Measurements from ENCODE around the gene FSTL3.
"Not testable (repeated sequence)": the region's sequence is repeated elsewhere in the genome, so short reads cannot be mapped to it uniquely, and the experiment has no call there.

The FSTL3 gene

DNA sequence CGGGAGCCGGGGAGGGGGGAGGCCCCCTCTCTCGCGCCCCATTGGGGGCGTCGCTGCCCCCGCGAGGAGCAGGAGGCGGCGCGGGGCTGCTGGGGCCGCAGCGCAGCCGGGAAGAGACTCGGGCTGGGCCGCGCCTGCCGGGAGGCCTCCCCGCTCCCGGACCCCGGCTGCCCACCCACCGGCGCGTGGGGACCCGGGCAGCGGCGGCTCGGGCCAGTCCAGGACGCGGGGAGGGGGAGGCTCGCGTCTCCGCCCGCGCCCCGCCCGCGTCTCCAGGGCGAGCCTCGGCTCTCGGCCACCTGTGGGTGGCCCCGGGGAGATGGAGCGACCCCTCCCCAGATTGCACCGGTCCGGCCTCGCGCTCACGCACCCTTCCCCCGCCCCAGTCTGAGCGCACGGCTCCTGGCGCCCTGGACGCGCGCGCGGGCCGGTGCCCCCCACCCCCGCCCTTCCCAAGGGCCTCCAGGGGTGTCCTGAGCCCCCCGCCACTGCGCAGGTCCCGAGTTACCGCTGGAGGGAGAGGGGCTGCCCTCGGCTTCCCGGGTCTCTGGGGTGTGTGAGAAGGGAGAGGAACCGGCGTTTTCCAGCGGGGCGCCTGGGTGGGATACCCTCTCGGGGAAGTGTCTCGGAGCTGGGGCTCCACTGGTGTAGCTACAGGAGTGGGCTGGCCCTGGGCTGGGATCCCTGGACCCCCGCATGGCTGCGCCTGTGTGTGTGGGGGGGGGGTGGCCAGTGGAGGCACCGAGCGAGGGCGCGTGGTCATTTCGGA, 33.2 kb downstream of the FSTL3 start:
- no peak for DNase-seq (ENCODE audit: low read depth in 2 of 2, low spot score in 1 of 2)

DNA sequence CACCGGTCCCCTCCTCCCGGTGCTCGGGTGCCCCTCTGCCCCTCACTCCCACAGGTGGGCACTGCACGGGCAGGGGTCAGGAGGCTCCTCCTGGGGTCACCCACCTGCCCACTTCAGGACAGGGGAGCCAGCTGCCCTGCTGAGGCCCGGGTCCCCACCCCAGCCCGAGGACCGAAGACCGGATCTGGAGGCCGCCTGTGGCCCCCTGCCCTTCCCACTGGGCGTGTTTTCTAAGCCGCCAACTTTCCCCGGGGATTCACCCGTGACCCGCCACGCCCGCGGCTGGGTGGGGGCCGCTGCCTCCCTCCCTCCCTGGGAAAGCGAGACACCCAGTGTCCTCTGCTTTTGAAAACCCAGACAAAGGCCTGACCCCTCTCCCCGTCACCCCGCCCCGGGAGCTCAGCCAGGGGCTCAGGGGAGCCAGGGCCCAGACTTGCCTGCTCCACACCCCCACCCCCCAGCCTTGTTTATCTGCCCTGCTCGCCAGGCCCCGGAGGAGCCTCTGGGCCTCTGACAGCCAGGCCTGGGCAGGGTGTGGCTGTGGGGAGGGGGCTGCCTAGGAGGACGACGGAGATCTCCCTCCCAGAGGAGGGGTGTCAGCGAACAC, 33.9 kb downstream of the FSTL3 start:
- DNase-seq (ENCODE audit: low read depth in 2 of 2, low spot score in 1 of 2): no peak

DNA sequence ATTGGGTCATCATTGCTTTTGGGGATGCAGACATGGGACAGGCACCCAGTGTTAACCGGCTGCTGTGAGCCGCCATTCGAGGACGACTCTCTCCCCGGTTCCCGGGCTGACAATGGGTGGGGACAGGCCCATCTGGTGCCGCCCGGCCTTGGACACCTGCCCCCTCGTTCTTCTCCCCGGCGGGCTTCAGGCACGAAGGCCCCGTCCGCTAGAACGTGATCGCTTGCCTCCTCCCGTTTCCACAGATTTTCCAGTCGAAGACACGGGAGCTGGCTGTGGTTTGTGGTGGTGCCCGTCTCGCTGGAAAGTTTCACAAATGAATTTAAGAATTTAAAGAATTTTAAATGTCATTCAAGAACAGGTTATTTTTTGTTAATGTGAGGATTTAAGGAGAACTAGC, 34.6 kb downstream of the FSTL3 start:
- no peak for DNase-seq (ENCODE audit: low read depth in 2 of 2, low spot score in 1 of 2)

DNA sequence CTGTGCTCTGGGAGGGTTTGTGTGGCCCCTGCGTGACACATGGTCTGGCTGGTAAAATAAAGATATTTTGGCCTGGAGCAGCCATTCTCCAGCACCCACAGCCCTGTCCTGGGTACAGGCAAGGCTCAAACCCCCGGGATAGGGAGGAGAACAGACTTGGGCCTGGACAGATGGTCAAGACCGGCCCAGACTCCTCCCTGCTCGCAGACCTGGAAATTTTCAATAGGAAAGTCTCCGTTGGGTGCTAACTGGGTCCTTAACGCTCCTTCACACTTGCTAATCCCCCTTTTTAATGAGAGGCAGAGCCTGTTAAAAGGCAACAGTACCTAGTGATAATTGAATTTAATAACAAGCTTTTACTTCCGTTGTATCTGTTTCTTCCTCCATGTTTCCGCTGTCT, 35.1 kb downstream of the FSTL3 start:
- DNase-seq (ENCODE audit: low read depth in 2 of 2, low spot score in 1 of 2): no peak

DNA sequence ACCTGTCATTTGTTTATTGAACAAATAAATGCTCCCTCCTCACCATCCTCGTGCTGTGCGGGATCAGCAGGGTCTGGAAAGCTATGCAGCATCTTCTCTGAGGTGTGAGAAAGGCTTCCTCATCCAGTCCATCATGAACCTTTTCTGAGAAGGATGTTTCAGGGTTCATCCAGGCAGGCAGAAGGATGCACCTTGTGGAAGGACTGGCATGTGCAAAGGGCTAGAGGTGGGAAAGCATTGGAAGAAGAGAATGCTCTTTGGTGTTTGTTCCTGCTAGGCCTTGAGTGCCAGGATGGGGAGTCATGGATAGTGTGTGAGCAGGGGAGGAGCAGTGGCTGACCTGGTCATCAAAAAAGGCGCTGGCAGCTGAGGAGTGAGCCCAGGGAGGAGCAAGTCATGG, 39.2 kb downstream of the FSTL3 start:
- DNase-seq (ENCODE audit: low read depth in 2 of 2, low spot score in 1 of 2): no peak

DNA sequence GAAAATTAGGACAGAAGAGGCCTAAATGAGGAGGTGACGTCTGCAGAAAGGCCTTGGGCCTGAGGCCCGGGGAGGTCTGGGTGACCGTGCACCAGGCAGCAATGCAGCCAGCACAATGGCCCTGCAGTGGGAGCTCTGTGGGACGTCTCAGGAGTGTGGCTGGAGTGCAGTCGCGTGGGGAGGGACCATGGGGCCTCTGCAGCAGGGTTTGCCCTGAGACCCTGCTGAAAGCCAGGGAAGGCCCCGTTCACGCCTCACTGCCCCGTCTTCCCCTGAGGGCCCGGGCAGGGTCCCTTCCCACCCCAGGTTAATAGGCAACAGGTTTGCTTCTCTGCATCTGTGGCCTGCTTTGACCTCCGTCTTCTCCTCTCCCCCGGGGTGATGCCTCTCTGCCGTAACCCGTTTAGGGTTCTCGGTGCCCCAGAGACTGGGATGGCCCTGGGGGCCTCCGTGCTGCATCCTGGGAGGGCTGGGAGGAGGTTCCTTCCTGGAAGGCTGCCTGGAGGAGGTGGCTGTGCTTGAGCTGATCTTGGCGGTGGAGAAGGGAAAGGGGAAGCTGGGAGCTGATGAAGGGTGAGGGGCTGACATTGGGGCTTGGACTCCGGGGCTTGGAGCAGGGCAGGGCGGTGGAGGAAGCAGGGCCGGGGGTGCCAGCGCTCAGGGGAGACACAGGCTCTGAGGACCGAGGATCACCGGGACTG, 42.2 kb downstream of the FSTL3 start:
- no peak for DNase-seq (ENCODE audit: low read depth in 2 of 2, low spot score in 1 of 2)

DNA sequence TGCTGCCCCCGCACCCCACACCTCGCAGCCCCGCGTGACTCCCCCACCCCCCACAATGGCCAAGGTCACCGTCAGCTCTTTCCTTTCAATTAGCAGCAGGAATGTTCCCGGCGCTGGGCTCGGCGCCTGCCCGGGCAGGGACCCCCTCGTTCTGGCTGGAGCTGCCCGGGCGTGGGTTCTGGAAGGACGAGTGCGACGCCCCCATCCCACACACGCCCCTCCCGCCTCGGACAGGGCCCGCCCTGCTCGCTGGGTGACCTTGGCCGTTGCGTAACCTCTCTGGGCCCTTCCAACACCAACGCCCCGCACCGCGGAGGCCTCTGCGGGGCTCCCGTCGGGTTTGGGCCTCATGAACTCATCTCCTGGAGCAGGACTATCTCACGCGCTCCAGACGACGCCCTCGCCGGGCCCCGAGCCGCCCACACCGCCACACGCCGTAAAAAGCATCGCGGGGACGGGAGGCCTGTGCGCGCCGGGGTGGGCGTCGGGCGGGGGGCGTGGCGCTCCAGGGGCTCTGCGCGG, 42.9 kb downstream of the FSTL3 start:
- DNase-seq (ENCODE audit: low read depth in 2 of 2, low spot score in 1 of 2): no peak

DNA sequence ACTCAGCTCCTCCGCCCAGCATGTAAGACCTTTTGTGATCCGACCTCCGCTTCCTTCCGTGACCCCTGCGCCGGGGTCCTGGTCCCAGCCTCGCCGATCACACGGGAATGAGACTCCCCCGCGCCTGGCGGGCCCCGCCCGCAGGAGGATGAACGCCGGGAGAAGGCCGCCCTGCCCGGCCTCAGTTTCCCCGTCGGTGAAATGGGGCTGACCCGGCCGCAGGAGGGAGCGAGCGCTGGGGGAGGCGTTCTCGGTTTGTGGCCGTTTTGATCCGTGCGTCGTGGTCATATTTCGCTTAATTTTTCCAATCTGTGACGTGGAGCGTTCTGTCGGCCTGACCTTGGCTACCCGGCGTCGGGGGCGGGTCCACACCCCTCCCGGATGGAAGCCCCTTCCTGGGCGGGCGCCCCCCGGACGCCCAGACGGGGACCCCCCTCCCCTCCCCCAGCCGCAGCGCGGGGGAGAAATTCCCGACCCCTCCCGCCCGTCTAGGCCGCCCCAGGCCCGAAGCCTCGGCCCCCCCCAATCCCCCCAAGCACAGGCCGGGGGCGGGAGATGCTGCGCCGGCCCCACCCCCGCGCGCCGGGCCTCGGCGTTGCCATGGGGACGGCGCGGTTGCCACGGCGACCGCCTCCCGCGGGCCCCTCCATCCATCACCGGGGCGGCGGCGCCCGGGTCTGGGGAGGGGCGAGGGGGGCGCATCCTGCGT, 43.6 kb downstream of the FSTL3 start:
- DNase-seq (ENCODE audit: low read depth in 2 of 2, low spot score in 1 of 2): no peak

DNA sequence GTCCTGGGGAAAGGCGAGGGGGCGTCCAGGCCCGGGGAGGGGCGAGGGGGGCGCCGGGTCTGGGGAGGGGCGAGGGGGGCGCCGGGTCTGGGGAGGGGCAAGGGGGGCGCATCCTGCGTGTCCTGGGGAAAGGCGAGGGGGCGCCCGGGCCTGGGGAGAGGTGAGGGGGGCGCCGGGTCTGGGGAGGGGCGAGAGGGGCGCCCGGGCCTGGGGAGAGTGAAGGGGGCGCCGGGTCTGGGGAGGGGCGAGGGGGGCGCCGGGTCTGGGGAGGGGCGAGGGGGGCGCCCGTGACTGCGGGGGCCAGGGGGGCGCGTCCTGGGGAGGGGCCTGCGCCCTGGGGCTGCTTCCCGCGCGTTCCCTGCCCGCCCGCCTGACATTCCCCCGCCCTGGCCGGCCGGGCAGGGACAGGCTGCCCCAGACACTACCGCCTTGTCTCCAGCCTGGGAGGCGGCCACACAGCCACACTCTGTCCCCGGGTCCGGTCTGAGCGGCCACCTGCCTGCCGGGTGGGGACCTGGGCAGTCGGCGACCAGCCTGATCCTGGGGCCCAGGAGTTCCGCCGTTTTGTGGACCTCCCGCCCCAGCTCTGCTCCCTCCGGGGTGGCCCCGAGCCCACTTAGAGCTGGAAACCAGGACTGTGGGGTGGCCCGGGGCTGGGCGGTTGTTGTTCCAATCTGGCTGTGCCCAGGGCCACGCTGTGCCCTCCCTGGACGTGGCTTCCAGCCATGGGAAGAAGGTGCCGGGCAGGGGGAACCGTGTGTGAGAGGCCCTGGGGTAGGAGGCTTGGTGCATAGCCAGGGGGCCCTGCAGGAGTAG, 44.4 kb downstream of the FSTL3 start:
- no peak for DNase-seq (ENCODE audit: low read depth in 2 of 2, low spot score in 1 of 2)

DNA sequence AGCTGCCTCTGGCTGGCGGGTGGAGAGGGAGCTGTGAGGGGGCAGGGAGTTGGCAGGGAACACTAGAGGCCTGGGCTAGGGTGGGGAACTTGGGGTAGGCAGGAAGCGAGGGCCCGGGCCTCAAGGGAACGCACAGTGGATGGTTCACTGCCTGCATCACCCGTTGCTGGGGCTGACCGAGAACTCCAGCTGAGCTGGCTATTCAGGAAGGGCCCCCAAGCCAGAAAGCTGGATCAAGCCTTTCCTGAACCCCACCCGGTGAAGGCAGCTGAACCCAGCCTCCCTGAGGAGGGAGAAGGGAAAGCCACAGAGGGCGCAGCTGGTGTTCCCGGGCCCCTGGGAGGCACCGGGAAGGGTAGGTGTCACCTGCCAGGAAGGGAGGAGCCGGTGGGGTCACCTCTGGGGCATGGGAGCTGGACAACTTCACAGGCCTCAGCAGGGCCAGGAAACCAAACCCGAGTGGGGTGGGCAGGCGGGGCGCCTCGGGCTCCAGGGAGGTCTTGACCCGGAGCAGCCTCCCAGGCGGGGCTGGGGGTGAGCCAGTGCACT, 46.4 kb downstream of the FSTL3 start:
- no peak for DNase-seq (ENCODE audit: low read depth in 2 of 2, low spot score in 1 of 2)

DNA sequence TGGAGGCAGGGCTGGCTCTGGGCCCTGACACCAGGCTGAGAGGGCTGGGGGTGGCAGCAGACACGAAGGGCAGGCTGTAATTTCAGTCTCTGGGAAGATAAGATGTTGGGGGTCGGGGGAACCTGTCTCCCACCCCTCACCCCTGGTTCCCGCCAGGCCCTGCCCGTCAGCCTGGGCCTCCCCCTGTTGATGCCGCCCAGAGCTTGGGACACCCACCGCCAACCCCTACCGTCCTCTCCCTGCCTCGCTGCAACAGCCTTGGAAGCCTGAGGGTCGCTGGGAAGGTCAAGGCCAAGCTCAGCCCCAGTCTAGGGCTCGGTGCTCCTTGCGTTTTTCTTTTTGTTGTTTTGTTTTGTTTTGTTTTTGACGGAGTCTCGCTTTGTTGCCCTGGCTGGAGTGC, 47.1 kb downstream of the FSTL3 start:
- DNase-seq (ENCODE audit: low read depth in 2 of 2, low spot score in 1 of 2): no peak

DNA sequence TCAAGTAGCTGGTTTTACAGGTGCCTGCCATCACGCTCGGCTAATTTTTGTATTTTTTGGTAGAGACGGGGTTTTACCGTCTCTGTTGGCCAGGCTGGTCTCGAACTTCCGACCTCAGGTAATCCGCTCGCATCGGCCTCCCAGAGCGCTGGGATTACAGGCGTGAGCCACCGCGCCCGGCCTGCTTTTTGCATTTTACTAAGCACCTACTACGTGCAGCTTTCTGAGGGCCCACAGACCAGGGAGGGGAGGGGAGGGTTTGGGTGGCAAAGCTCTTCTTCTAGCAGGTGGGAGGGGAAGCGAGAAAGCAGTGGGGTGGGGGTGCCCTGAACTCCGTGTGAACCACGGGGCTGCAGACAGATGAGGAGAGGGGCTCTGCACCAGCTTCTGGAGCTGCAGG, 47.5 kb downstream of the FSTL3 start:
- no peak for DNase-seq (ENCODE audit: low read depth in 2 of 2, low spot score in 1 of 2)

DNA sequence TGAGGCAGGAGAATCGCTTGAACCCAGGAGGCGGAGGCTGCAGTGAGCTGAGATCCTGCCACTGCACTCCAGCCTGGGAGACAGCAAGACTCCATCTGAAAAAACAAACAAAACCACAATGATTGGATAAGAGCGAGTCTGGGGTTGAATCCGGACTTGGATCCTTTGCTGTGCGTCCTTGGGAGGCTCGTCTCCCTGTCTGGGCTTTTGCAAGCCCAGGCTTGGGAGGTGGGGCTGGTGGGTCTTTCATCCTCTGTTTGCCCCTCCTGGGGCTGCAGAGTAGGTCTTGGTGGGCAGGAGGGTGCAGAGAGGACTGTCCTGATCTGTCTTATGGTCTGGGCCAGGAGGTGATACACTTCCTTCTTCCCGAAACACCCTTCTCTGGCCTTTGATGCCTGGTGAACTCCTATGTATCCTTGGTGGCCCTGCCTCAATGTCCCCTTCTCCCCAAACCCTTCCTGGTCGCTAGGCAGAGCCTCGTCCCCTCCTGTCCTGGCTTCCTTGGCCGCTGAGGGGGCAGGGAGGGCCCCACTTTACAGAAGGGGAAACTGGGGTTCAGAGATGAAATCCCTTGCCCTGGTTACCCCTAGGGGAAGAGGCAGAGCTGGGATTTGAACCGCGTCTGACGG, 49.4 kb downstream of the FSTL3 start:
- no peak for DNase-seq (ENCODE audit: low read depth in 2 of 2, low spot score in 1 of 2)

DNA sequence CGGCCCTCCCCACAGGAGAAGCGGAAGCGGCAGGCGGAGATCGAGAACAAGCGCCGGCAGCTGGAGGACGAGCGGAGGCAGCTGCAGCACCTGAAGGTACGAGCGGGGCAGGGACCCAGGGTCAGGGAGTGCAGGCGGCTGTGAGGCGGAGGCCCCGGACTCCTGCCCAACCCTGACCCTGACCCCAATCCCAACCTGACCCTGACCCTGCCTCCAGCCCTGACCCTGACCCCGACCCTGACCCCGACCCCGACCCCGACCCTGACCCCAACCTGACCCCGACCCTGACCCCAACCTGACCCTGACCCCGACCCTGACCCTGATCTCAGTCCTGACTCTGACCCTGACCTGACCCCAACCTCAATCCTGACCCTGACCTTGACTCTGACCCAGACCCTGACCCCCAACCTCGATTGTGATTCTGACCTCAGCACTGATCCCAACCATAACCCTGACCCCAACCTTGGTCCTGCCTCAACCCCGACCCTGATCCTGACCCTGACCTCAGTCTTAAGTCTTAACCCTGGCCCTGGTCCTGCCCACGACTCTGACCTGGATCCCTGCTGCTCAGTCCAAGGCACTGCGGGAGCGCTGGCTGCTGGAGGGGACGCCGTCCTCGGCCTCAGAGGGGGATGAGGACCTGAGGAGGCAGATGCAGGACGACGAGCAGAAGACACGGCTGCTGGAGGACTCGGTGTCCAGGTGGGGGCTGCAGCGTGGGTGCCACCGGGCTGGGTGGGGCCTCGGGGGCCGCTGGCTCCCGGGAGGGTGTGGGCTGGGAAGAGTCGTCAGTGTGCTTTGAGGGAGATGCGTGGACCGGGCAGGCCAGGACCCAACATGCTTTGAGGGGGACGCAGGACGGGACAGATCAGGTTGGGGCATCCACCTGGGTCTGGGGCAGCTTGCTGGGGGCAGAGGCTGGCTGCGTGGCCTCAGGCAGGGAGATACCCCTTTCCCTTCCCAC, 51.1 kb downstream of the FSTL3 start:
- no peak for DNase-seq (ENCODE audit: low read depth in 2 of 2, low spot score in 1 of 2)

DNA sequence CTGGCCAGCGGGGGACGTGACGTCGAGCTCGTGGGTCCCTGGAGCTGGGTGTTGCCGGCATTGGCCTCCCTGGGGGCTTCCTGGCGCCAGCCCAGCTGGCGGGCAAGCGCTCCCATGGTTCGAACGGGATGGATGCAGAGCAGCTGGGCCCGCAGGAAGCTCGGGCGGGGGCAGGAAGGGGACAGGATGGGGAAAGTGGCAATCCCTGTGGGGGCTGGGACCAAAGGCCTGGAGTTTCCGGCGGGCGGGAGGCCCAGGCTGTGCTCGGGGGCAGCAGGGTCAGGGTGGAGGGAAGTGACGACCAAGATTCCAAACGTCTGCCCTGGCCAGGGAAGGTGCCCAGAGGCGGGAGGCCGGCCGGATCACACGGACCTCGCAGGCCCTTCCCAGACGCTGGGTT, 51.8 kb downstream of the FSTL3 start:
- no peak for DNase-seq (ENCODE audit: low read depth in 2 of 2, low spot score in 1 of 2)

DNA sequence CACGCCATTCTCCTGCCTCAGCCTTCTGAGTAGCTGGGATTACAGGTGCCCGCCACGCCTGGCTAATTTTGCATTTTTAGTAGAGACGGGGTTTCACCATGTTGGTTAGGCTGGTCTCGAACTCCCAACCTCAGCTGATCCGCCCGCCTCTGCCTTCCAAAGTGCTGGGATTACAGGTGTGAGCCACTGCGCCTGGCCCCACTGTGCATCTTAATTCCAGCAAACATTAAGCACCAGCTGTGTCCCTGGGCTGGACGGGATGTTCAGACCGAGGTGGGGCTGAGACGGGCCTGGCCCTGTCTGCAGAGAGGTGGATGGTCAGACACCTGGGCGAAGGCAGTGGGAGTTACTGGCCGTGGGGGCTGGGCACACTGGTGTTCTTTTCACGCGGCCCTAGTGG, 53.4 kb downstream of the FSTL3 start:
- not testable (repeated sequence) for DNase-seq (ENCODE audit: low read depth in 2 of 2, low spot score in 1 of 2)

DNA sequence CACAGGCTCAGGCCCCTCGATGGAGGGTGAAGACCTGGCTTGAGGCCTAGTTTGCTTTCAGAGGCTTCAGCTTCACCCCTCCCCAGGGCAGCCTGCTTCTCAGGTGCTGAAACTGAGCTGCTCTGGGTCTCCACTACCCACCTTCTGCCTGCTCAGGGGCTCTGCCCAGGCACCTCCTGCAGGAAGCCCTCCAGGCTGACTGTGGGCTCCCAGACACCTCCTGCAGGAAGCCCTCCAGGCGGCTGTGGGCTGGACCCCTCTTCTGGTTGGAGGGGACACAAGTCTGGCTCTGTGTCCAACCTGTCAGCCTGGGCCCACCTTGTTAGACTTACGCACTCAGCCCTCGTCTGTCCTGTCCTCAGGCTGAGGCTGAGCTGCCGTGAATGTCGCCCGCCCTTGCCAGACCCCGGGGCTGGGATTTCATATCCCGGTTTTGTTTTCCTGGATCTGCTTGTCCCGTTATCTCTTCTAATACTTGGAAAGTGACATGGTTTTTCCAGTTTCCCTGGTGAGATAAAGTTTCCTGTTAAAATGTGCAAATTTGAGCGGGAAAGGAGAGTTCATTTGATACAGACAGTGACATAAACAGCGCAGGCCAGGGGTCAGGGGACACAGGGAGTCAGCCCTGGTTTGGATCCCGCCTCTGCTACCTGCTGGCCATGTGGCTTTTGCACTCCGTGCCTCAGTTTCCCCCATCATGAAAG, 53.9 kb downstream of the FSTL3 start:
- DNase-seq (ENCODE audit: low read depth in 2 of 2, low spot score in 1 of 2): no peak

DNA sequence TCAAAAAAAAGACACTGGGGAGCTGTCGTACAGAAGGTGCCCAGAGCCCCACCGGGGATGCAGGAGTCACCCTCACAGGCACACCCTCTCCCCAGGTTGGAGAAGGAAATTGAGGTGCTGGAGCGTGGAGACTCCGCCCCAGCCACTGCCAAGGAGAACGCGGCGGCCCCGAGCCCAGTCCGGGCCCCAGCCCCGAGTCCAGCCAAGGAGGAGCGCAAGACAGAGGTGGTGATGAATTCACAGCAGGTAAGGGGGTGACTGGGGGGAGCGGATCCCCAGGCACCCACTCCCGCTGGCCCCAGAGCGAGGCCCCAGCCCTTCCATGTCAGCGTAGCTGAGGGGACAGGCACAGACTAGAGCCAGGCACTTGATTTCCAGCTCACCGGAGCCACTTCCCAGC, 54.8 kb downstream of the FSTL3 start:
- DNase-seq (ENCODE audit: low read depth in 2 of 2, low spot score in 1 of 2): no peak
